Epithelial cell of esophagus (primary cell): ENCODE results near the gene HSPG2.

Experiments used
- DNase-seq: peaks from one replicate; pipeline ENCODE4 v3.0.0; 2010; ENCODE audit warnings: low read depth
- H3K4me3 ChIP-seq: 2 replicates; pipeline ENCODE4 v1.5.1; 2011; ENCODE audit warnings: mild to moderate bottlenecking, low read length, control low read depth
- TF ChIP-seq, protein P1 (sequence below): IDR thresholded peaks from 2 replicates; pipeline ENCODE4 v1.5.1; 2011; ENCODE audit warnings: low read depth, mild to moderate bottlenecking, low read length, control low read depth, inconsistent platforms; ENCODE audit not compliant: insufficient read depth; ENCODE audit errors: missing control alignments

HSPG2 gene

DNA sequence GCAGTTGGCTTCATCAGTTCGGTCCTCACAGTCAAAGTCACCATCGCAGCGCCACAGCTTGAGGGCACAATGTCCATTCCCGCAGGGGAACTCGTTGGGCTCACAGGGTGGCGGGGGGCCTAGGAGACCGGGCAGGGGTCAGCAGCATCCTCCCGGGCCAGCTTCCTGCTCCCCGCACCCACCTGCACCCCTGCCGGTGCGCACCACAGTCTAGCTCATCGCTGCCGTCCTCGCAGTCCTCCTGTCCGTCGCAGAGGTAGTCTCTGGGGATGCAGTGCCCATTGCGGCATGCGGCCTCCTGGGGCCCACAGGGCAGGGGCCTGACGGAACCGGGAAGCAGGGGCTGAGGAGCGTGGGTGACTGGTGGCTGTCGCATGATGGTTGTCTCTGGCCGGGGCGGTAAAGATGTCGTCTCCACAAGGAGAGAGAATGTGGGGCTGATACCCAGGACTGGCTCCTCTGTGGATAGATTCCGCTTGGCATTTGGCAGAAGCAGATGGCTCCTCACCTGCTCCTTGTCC lies 49.8 kb downstream of the HSPG2 start:
- TF ChIP-seq, protein P1, sequence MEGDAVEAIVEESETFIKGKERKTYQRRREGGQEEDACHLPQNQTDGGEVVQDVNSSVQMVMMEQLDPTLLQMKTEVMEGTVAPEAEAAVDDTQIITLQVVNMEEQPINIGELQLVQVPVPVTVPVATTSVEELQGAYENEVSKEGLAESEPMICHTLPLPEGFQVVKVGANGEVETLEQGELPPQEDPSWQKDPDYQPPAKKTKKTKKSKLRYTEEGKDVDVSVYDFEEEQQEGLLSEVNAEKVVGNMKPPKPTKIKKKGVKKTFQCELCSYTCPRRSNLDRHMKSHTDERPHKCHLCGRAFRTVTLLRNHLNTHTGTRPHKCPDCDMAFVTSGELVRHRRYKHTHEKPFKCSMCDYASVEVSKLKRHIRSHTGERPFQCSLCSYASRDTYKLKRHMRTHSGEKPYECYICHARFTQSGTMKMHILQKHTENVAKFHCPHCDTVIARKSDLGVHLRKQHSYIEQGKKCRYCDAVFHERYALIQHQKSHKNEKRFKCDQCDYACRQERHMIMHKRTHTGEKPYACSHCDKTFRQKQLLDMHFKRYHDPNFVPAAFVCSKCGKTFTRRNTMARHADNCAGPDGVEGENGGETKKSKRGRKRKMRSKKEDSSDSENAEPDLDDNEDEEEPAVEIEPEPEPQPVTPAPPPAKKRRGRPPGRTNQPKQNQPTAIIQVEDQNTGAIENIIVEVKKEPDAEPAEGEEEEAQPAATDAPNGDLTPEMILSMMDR = no peak
- no peak overlapping the region for H3K4me3 ChIP-seq
- no peak for DNase-seq

DNA sequence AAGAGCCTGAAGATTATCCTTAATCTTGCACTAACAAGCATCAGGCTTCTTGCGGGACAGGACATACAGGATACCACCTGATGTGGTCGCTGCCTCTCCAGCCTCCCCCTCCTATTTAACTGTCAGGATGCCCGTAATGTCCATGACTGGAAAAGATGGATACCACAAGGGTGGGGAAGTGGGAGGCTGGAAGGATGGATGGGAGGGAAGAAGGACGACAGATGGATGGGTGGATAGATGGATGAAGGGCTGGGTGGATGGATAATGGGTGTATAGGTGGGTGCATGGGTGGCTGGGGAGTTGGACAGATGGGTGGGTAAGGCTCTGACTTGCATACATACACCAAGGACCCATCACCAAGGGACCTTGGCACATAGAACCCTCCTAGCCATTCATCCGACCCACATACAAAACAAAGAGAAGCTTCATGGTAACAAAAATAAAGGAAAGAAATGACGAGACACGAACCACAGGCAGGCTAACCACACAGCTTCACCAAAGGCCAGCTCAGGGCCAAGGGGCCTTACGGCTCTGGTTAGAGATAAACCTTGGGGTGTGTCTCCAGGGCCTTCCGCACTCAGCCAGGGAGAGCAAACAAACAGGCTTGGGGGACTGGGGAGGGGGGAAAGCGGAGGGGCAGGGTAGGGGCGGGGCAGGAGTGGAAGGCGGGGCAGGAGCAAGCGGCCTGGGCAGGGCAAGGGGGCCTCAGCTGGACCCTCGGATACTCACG lies 50.5 kb downstream of the HSPG2 start:
- TF ChIP-seq, protein P1 = no peak
- no peak overlapping the region for H3K4me3 ChIP-seq
- no peak for DNase-seq

DNA sequence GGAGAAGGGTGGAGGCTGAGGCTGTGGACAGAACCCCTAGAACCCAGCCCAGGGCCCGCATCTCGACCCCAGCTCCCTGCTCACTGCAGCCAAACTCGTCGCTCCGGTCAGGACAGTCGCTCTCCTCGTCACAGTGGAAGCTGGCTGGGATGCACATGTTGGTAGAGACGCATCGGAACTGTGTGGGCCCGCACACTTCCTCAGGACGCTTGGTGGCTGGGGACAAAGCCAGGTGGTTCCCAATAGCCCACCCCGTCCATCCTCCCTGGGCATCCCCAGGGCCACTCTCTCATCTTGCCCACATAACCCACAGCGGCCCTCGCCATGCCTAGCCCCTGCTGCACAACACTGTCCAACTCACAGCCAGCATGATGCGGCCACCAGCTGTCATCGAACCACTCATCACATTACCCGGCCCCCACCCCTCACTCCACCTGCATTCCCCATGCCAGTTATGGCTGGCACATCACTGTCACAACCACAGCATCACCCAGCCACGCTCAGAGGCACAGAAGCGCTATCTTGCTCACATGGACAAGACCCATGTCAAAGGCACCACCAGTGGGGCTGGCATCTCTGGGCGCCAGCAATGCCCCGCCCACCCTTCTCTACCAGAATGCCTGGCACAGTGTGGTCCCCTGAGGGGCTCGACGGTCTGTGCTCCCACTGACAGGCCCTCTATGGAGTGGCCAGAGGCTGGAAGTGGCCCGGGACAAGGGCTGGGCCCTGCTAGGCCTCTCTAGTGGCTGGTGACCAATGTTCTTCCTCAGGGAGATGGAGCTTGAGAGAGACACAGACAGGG lies 51.7 kb downstream of the HSPG2 start:
- TF ChIP-seq, protein P1 = no peak
- no peak for DNase-seq
- no peak overlapping the region for H3K4me3 ChIP-seq

DNA sequence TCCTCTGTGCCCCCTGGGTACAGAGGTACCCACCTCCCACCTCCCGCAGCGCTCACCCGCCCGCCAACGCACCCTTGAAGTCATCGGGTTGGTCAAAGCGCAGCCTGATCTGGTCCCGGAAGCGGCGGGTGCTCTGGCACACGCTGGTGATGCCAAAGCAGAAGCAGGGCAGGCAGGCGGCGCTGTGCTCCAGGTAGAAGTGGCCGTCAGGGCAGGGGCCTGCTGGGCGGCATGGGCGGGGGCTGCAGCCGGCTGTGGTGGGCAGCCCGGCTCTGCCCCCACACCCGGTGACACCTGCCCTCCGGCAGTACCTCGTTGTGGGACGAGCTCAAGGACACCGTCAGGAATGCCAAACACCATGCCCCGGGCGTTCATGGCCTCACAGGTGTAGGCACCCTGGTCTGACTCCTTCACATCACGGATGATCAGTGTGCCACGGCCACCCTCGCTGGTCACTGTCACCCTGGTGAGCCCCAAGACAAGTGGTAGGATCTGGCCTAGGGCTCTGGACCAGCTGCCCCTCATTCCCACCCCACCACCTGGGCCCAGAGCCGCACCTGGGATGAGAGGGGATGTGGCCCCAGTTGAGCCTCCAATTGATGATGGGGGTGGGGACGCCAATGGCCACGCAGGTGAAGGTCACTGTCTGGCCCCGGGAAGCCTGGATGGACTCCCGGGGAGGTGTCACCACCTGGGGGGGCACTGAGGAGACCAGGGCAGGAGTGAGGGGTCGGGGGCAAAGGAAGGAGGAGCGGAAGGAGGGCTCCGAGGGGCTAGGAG lies 52.5 kb downstream of the HSPG2 start:
- no peak overlapping the region for H3K4me3 ChIP-seq
- TF ChIP-seq, protein P1 = no peak
- DNase-seq = no peak

DNA sequence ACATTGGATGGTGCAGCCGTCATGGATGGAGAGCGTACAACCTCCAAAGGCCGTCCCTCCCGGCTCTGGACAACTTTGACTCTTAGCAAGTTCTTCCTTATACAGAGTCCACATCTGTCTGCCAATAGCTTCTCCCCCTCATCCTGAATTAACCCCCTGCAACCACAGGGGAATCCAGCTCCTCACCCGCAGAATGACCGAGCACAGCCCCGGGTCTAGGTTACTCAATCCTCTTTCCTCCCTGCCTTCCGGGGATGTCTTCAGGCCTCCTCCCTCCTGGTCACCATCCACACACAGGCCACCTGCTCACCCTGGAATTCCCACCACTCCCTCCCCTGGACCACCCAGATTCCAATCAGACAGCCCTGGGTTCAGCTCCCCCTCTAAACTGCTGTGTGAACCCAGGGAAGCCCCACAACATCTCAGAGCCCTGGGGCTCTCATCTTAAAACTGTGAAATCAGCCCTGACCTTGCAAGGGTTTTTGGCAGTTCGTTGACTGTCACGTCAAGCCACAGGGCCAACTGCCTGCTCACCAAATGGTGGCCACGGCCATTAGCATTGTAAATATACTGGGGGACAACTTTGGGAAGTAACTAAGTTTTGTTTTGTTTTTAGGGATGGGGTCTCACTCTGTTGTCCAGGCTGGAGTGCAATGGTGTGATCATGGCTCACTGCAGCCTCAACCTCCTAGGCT lies 54.2 kb downstream of the HSPG2 start:
- H3K4me3 ChIP-seq = no peak overlapping the region
- DNase-seq = no peak
- TF ChIP-seq, protein P1 = no peak

DNA sequence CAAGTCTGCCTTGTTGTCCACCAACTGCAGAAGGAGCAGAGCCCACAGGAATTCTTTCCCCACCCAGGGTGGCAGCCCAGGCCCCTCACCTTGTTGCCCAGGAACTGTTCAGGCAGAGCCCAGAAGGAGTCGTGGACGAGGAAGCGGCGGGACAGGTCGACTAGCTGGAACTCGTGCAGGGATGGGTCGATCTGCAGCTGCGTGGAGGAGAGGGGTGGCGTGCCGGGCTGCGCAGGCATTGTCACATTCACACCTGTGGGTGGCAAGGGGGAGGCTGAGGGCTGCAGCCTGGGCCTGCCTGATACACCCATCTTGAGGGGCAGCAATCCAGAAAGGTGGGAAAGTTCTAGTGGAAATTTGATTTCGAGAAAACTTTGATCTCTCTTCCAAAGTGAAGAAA lies 55.9 kb downstream of the HSPG2 start:
- DNase-seq = no peak
- TF ChIP-seq, protein P1 = no peak
- H3K4me3 ChIP-seq = no peak overlapping the region
